ENCODE data around the gene PILRA.
"Not testable (repeated sequence)": the region's sequence is repeated elsewhere in the genome, so short reads cannot be mapped to it uniquely, and the experiment has no call there.

PILRA gene

GRCh38 chr7:100381531-100382233, 8.4 kb downstream of the PILRA start:
- not testable (repeated sequence) for DNase-seq

GRCh38 chr7:100382234-100382853, 9.1 kb downstream of the PILRA start:
- DNase-seq = not testable (repeated sequence)

GRCh38 chr7:100384628-100385294, 11.5 kb downstream of the PILRA start:
- DNase-seq = no peak

GRCh38 chr7:100386940-100387339, 13.7 kb downstream of the PILRA start:
- DNase-seq = no peak

GRCh38 chr7:100387695-100388094, 14.4 kb downstream of the PILRA start:
- DNase-seq = no peak

GRCh38 chr7:100389437-100390088, 16.3 kb downstream of the PILRA start:
- no peak for DNase-seq

- DNase-seq = no peak
Observed at GRCh38 chr7:100390286-100391009, 17.2 kb downstream of the PILRA start.

- no peak for DNase-seq
Observed at GRCh38 chr7:100393233-100393905, 20.1 kb downstream of the PILRA start.

GRCh38 chr7:100394077-100394476, 20.8 kb downstream of the PILRA start:
- no peak for DNase-seq

GRCh38 chr7:100396421-100396982, 23.2 kb downstream of the PILRA start:
- DNase-seq = no peak

GRCh38 chr7:100397315-100398081, 24.2 kb downstream of the PILRA start:
- DNase-seq = no peak

GRCh38 chr7:100398239-100398638, 25.0 kb downstream of the PILRA start:
- DNase-seq = no peak

- no peak for DNase-seq
Observed at GRCh38 chr7:100400041-100400440, 26.8 kb downstream of the PILRA start.

GRCh38 chr7:100400656-100401055, 27.4 kb downstream of the PILRA start:
- DNase-seq = no peak

GRCh38 chr7:100401811-100402210, 28.5 kb downstream of the PILRA start:
- no peak for DNase-seq

- DNase-seq = no peak
Observed at GRCh38 chr7:100402241-100402640, 29.0 kb downstream of the PILRA start.

GRCh38 chr7:100406767-100407166, 33.5 kb downstream of the PILRA start:
- DNase-seq = no peak

- peak; percentile 46 for DNase-seq
Observed at GRCh38 chr7:100407285-100408180, 34.2 kb downstream of the PILRA start.

GRCh38 chr7:100411101-100411500, 37.8 kb downstream of the PILRA start:
- DNase-seq = no peak

GRCh38 chr7:100413346-100413745, 40.1 kb downstream of the PILRA start:
- DNase-seq = no peak

Data from activated T-cell treated with anti-CD3 and anti-CD28 coated beads for 4 hours (primary cell).